Left renal pelvis (tissue), 4 donors: ENCODE data around the gene THAP9. TPM values are rescaled to one million over a fixed set of nuclear protein-coding genes. Genes with fewer than 3 reads are reported as not detected.

Source experiments
- DNase-seq, 4 donors: peaks; one replicate each; pipeline ENCODE4 v3.0.0-alpha.2; 2013; ENCODE audit warnings: low read depth in 4 of 4, low spot score in 3 of 4
- polyA plus RNA-seq, 4 donors: library from polyadenylated mRNA; unstranded; fragments of 120-200 nt; gene quantifications; one replicate each; pipeline ENCODE4 v1.2.1, GENCODE V29; 2013; ENCODE audit not compliant: insufficient read length in 4 of 4

Gene THAP9
- polyA plus RNA-seq, 4 donors = 6.8 to 12.0 (median 11.2) TPM

DNA sequence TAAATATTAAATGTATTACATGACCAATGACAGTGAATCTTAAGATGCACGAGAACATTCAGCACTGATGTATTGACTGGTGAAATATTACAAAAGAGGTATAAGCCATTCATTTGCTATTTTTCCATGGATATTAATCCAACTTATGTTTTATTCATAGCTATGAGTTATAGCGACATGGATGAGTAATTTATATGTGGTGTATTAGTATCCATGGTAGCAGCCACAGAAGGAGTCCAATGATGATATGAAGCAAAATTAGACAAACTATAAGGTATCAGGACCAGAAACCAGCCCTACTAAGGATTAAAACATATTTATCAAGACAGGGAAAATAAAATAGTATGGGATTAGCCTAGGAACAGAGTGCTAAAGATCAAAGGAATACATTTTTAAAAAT lies 50.7 kb downstream of the THAP9 start:
- no peak for DNase-seq

DNA sequence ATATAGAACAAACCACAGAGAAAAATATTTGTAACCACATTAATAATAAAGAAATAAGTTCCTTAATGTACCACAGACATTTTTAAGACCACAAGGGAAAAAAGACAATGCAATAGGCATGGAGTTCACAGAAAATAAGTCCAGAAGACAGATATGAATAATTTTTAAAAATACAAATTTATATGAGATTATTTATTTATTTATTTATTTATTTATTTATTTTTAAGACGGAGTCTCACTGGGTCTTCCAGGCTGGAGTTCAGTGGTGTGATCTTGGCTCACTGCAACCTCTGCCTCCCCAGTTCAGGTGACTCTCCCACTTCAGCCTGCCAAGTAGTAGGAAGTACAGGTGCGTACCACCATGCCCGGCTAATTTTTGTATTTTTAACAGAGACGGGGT lies 53.7 kb downstream of the THAP9 start:
- DNase-seq = no peak

DNA sequence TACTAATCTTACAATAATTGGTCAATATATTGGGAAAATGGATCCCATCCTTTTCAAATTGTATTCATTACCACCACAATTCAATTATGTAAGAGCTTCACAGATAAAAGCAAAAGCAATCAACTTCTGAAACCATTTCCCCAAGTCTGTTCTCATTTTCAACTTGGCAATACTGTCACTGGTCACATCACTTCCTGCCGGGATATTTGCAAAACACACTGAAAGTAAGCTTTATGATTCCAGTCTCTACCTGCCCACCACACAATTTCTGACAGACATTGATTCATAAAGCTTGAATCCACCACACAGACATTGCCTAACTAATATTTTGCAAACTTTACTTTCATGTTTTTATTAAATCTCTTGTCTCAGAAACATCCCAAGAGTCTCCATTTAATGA lies 56.5 kb downstream of the THAP9 start:
- no peak for DNase-seq

DNA sequence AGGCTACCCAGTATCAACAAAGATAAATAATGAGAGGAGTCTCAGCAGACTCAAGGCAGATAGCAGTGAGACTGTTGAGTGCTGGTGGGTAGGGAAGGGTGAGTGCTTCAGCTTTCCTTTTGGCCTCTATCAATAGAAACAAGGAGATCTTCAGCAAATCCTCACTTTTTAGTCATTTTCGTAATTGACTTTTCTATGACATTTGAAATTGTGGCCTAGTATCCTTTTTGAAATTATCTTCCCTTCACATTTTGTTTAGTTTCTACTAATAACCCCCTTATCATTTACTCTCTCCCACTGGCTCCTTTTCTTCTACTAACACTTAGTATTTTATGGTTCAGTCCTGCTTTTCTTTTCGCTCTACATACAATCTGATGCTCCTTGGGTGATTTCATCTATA lies 65.2 kb downstream of the THAP9 start:
- DNase-seq = no peak

DNA sequence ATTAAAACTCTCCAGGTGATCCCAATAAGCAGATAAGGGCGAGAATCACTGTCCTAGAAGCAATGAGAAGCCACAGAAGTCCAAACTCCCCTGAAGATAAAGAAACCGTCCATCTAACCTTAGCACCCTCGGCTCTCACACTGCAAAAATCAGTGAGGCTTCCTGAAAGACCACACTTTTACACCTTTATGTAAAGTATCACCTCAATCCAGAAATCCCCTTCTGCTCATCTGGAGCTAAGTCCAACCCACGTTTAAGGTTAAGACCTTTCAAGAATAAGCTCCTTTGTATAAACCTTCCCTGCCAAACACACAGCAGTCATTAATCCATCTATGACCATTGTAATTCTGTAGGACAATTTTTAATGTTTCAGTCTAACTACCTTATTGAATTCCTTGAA lies 68.4 kb downstream of the THAP9 start:
- no peak for DNase-seq

DNA sequence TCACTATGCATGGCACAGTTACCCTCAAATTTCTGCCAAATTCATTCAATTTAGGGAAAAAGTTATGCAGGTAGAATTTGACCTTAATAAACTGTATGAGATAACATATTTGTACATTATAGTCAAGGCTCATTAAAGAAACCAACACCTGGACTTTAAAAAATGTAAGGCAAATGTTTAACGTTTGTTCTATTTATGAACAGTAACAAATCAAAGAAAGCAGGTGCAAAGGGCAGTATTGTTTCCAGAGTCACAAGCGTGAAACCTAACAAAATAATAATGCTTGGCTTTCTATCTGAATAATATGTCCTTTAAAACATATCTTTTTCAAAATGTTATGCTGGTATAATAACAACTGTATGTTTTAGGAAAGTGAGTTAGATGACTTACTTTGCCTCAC lies 68.9 kb downstream of the THAP9 start:
- no peak for DNase-seq

Other genes starting within 250 kb of the THAP9 start
- gene SCD5, start 101.9 kb upstream of the THAP9 start, polyA plus RNA-seq = 10 to 100 TPM; 30.7 to 49.0 (median 34.2) TPM
- 100 to 1,000 TPM; 238 to 289 (median 252) TPM for gene SEC31A, start 9.6 kb upstream of the THAP9 start, polyA plus RNA-seq
- gene LIN54, start 110.1 kb downstream of the THAP9 start, polyA plus RNA-seq = 10 to 100 TPM; 13.9 to 19.6 (median 16.1) TPM
- gene COPS4, start 134.4 kb downstream of the THAP9 start, polyA plus RNA-seq = 10 to 100 TPM; 70.4 to 96.1 (median 77.0) TPM
- 1 to 10 TPM; 1.9 to 3.3 (median 2.9) TPM for gene PLAC8, start 214.0 kb downstream of the THAP9 start, polyA plus RNA-seq